A549 (cell line): ENCODE results near the gene TENT4A. TPM values are rescaled to one million over a fixed set of nuclear protein-coding genes. Genes with fewer than 3 reads are reported as not detected.
A peak's percentile ranks its signal among the peaks of the same experiment; 100 is the strongest.

Experiments used
- ATAC-seq, 2 experiments: fragments of 200-7000 bp in 1 of 2; fragments of >200 bp in 1 of 2; cut with Nextera tagmentation in 1 of 2; cut with Tn5 transposase in 1 of 2; 3 replicates each; pipeline versions ENCODE4 v1.8.0 to v1.9.1; 2018 to 2020; ENCODE audit warnings: mild to moderate bottlenecking in 1 of 2, moderate library complexity in 1 of 2
- CTCF ChIA-PET: fragments of 300-600 bp; sonication (Branson Sonifier 250); formaldehyde crosslinking; extraction: SDS; loops from one replicate; lab custom pipeline; 2021; ENCODE audit warnings: antibody characterized with exemption, inconsistent platforms; lab: Yijun Ruan, JAX
- POLR2A ChIA-PET: fragments of 350-600 bp; formaldehyde crosslinking; extraction: SDS; loops from one replicate; lab custom pipeline; 2021; ENCODE audit warnings: antibody characterized with exemption, inconsistent platforms; lab: Yijun Ruan, JAX
- DNase-seq, 2 experiments: peaks; one replicate each; pipeline versions ENCODE4 v3.0.0 to v3.0.0-alpha.2; 2011 to 2016; ENCODE audit warnings: low read depth in 1 of 2, low spot score in 1 of 2
- FAIRE-seq: peaks from 2 replicates; lab custom pipeline; 2011; peaks lifted over from hg19 to GRCh38; lab: Jason Lieb, UNC
- H3K27ac ChIP-seq, 2 experiments: fragments of >200 bp; sonication (Bioruptor Twin); formaldehyde crosslinking; 3 replicates each; pipeline ENCODE4 v1.5.1; 2016 to 2017
- H3K4me1 ChIP-seq: fragments of >200 bp; sonication (Bioruptor Twin); formaldehyde crosslinking; 3 replicates; pipeline ENCODE4 v1.6.1; 2016
- H3K4me2 ChIP-seq: fragments of >200 bp; sonication (Bioruptor Twin); formaldehyde crosslinking; 3 replicates; pipeline ENCODE4 v1.6.1; 2016
- H3K4me3 ChIP-seq: fragments of >200 bp; sonication (Bioruptor Twin); formaldehyde crosslinking; 3 replicates; pipeline ENCODE4 v1.5.1; 2016
- H3K9me3 ChIP-seq: fragments of >200 bp; sonication (Bioruptor Twin); formaldehyde crosslinking; 3 replicates; pipeline ENCODE4 v1.6.1; 2016
- CBX8 ChIP-seq: fragments of 200-600 bp; sonication (generic); IDR thresholded peaks from 2 replicates; pipeline ENCODE4 v1.6.1; 2016
- CEBPB ChIP-seq, 2 experiments: fragments of >200 bp in 1 of 2; sonication (Bioruptor Twin) in 1 of 2; formaldehyde crosslinking in 1 of 2; IDR thresholded peaks; 2 replicates each; pipeline ENCODE4 v1.6.1; 2012 to 2016
- CHD2 ChIP-seq: fragments of 150-350 bp; IDR thresholded peaks from 2 replicates; pipeline ENCODE4 v1.6.1; 2014; ENCODE audit warnings: low read length; ENCODE audit not compliant: partially characterized antibody
- CHD4 ChIP-seq: fragments of 200-600 bp; sonication (generic); IDR thresholded peaks from 2 replicates; pipeline ENCODE4 v1.6.1; 2016; ENCODE audit warnings: antibody characterized with exemption, mild to moderate bottlenecking, borderline replicate concordance
- HOXA7 ChIP-seq: fragments of 250-450 bp; sonication (Bioruptor Pico); IDR thresholded peaks from 2 replicates; pipeline ENCODE4 v1.5.0; 2020; ENCODE audit warnings: mild to moderate bottlenecking, moderate library complexity
- HOXB5 ChIP-seq: fragments of 250-450 bp; sonication (Bioruptor Pico); IDR thresholded peaks from 2 replicates; pipeline ENCODE4 v1.5.0; 2020; ENCODE audit warnings: mild to moderate bottlenecking, moderate library complexity
- KDM5A ChIP-seq: fragments of 200-600 bp; sonication (generic); IDR thresholded peaks from 2 replicates; pipeline ENCODE4 v1.6.1; 2016; ENCODE audit warnings: antibody characterized with exemption, mild to moderate bottlenecking
- MAFK ChIP-seq: fragments of 450-650 bp; IDR thresholded peaks from 2 replicates; pipeline ENCODE4 v1.6.1; 2014; ENCODE audit not compliant: partially characterized antibody
- MAZ ChIP-seq: fragments of 150-350 bp; IDR thresholded peaks from 2 replicates; pipeline ENCODE4 v1.6.1; 2014; ENCODE audit warnings: antibody characterized with exemption, low read depth, low read length, borderline replicate concordance
- NFE2L2 ChIP-seq: fragments of 150-350 bp; conservative IDR thresholded peaks from 2 replicates; pipeline ENCODE4 v1.6.1; 2014; ENCODE audit warnings: low read length
- POLR2AphosphoS2 ChIP-seq: conservative IDR thresholded peaks from 2 replicates; pipeline ENCODE4 v1.6.1; 2012; ENCODE audit warnings: low read length, improper control_type of control experiment, inconsistent platforms
- RARB ChIP-seq: fragments of 250-450 bp; sonication (Bioruptor Pico); IDR thresholded peaks from 2 replicates; pipeline ENCODE4 v1.8.0; 2021; ENCODE audit warnings: mild to moderate bottlenecking, moderate library complexity
- RNF2 ChIP-seq: fragments of 200-600 bp; sonication (generic); IDR thresholded peaks from 2 replicates; pipeline ENCODE4 v1.6.1; 2016; ENCODE audit warnings: low read depth, mild to moderate bottlenecking, antibody characterized with exemption, moderate library complexity, borderline replicate concordance
- ZC3H11A ChIP-seq: fragments of 450-650 bp; IDR thresholded peaks from 2 replicates; pipeline ENCODE4 v1.6.1; 2014; ENCODE audit warnings: antibody characterized with exemption, mild to moderate bottlenecking
- ZFP36 ChIP-seq: fragments of 450-650 bp; IDR thresholded peaks from 2 replicates; pipeline ENCODE4 v1.6.1; 2014; ENCODE audit warnings: borderline replicate concordance; ENCODE audit not compliant: partially characterized antibody
- ZSCAN20 ChIP-seq: fragments of 250-450 bp; sonication (Bioruptor Pico); IDR thresholded peaks from 2 replicates; pipeline ENCODE4 v1.8.0; 2022; ENCODE audit warnings: mild to moderate bottlenecking, moderate library complexity
- WGBS: methylation state at CpG from one replicate; pipeline ENCODE4 v1.1.6; 2017; ENCODE audit errors: missing lambda C conversion rate; 5-methylcytosine and 5-hydroxymethylcytosine counted together
- polyA plus RNA-seq, 4 experiments: library from polyadenylated mRNA; depleted of rRNA in 3 of 4; stranded (reverse); fragments of >200 nt; fragmentation: RNase III in 1 of 4; extraction: RNeasy Plus Mini Kit Qiagen cat#74134 plus additional on column Dnase treatment in 1 of 4; gene quantifications; 2 replicates in 3 of 4; 3 replicates in 1 of 4; pipeline ENCODE4 v1.2.3, GENCODE V29; 2011 to 2017
- TF ChIP-seq, protein P1 (sequence below): fragments of 150-350 bp; IDR thresholded peaks from 2 replicates; pipeline ENCODE4 v1.6.1; 2014; ENCODE audit warnings: low read depth, mild to moderate bottlenecking, low read length
- TF ChIP-seq, protein P2 (sequence below): fragments of >200 bp; sonication (Bioruptor Twin); formaldehyde crosslinking; IDR thresholded peaks from 2 replicates; pipeline ENCODE4 v1.6.1; 2016
- TF ChIP-seq, protein P3 (sequence below): fragments of 250-450 bp; sonication (Bioruptor Pico); IDR thresholded peaks from 2 replicates; pipeline ENCODE4 v1.5.0; 2021; ENCODE audit warnings: mild to moderate bottlenecking, moderate library complexity, borderline replicate concordance

The TENT4A gene
- polyA plus RNA-seq, 2 of the 4 experiments (the other 2 are of a cell fraction): 7.2 to 15.2 TPM

DNA sequence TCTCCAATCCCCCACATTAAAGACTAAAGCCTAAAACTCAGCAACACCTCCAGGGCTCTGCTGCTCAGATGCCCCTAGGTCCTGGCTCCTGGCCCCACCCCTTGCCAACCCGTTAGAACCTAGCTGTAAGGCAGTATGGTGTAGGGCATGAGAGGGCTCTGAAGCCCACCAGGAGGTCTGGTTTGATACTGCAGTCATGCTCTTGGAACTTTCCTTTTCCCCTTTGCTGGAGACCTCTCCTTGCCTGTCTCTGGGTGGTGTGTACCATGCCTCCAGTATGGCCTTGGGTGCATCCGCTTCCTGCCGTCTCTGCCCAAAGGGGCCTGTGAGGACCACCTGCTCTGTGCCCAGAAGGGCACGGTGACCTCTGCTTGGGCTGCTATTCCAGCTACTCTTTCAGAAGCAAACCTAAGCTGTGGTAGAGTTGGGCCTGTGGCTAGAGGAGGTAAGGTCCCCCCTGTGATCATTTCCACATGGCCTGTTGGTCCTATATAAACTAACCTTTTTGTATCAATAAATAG lies 3.5 kb downstream of the TENT4A start:
- DNase-seq (no peak), FAIRE-seq (no peak), ATAC-seq (no peak)
- POLR2A ChIA-PET: no interaction called here
- peak overlapping the region; percentile 89 for H3K4me2 ChIP-seq
- H3K4me3 ChIP-seq: no peak overlapping the region
- CTCF ChIA-PET: interaction anchor here (1.0 to 1.4 kb wide), 2 partner anchors 10 to 29 kb away, joined by 3 read pairs; no protein-coding TSS in a partner anchor
- H3K4me1 ChIP-seq: peaks cover 34% of the 10 kb centered on the region
- 94% methylated on average over 4 of the region's 4 CpGs for WGBS
- H3K9me3 ChIP-seq: no peaks in the 10 kb centered on the region
- no peak overlapping the region for H3K27ac ChIP-seq
- TF ChIP-seq RNF2 (no peak), ZC3H11A (no peak), HOXB5 (CRISPR knock-in tag) (no peak), KDM5A (no peak)

DNA sequence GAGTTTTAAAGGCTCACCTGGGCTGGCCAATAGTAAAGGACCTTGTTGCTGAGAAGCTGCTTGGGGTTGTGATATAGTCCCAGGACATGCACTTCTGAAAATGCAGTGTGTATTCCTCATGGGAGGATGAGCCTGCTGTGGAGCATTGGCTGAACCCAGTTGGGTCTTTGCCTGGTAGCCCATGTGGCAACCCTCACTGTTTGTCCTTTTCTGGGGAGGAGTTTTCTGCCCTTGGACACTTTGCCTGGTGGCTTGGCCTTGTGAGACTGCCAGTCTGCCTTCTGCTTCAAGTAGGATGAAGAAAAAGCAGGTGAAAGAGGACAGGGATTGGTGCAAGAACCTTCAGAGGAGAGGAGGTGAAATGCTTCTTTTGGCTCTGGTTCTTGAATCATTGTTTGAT lies 4.0 kb downstream of the TENT4A start:
- ChIA-PET CTCF (interaction anchor here (1.0 to 1.4 kb wide), 2 partner anchors 9 to 28 kb away, joined by 3 read pairs; no protein-coding TSS in a partner anchor), POLR2A (no interaction called here)
- Histone ChIP-seq H3K27ac (no peak overlapping the region), H3K4me2 (peak overlapping the region; percentile 89; the same call in 1 of the 3 replicates), H3K9me3 (no peaks in the 10 kb centered on the region), H3K4me1 (peaks cover 39% of the 10 kb centered on the region), H3K4me3 (no peak overlapping the region)
- FAIRE-seq: no peak
- ATAC-seq: no peak
- no peak for DNase-seq
- TF ChIP-seq CHD2 (no peak), MAFK (no peak), ZSCAN20 (CRISPR knock-in tag) (no peak), NFE2L2 (no peak), RARB (no peak), POLR2AphosphoS2 (no peak), MAZ (no peak), CHD4 (no peak), HOXA7 (CRISPR knock-in tag) (no peak)
- TF ChIP-seq, protein P1, sequence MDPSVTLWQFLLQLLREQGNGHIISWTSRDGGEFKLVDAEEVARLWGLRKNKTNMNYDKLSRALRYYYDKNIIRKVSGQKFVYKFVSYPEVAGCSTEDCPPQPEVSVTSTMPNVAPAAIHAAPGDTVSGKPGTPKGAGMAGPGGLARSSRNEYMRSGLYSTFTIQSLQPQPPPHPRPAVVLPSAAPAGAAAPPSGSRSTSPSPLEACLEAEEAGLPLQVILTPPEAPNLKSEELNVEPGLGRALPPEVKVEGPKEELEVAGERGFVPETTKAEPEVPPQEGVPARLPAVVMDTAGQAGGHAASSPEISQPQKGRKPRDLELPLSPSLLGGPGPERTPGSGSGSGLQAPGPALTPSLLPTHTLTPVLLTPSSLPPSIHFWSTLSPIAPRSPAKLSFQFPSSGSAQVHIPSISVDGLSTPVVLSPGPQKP: no peak

DNA sequence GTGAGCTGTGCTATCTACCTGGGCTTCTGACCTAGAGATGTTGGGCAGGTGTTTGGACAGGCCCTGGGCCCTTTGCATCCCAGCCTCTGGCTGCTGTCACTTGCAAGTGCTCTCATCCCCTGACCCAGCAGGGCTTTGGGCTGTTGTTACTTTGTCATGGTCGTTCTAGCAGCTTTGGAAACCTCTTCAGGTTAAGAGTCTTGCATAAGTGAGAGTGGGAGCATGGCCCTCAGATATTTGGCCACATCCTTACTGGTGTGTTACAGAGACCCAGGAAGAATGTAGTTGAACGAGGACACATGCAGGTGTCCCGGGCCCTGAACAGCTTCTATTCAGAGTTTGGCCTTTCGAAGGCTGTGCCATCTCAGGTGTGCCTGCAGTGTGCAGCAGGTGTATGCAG lies 4.5 kb downstream of the TENT4A start:
- ATAC-seq: no peak
- H3K4me3 ChIP-seq: no peak overlapping the region
- no peak for FAIRE-seq
- CTCF ChIA-PET: interaction anchor here (1.0 to 1.4 kb wide), 2 partner anchors 10 to 28 kb away, joined by 3 read pairs; no protein-coding TSS in a partner anchor
- DNase-seq: no peak
- no peak overlapping the region for H3K27ac ChIP-seq
- H3K9me3 ChIP-seq: no peaks in the 10 kb centered on the region
- TF ChIP-seq MAZ (no peak), CBX8 (no peak), ZFP36 (no peak), MAFK (no peak), CEBPB (IDR thresholded peaks at IDR 0.05) (no peak)
- TF ChIP-seq, protein P2, sequence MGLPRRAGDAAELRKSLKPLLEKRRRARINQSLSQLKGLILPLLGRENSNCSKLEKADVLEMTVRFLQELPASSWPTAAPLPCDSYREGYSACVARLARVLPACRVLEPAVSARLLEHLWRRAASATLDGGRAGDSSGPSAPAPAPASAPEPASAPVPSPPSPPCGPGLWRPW: no peak
- TF ChIP-seq, protein P3, sequence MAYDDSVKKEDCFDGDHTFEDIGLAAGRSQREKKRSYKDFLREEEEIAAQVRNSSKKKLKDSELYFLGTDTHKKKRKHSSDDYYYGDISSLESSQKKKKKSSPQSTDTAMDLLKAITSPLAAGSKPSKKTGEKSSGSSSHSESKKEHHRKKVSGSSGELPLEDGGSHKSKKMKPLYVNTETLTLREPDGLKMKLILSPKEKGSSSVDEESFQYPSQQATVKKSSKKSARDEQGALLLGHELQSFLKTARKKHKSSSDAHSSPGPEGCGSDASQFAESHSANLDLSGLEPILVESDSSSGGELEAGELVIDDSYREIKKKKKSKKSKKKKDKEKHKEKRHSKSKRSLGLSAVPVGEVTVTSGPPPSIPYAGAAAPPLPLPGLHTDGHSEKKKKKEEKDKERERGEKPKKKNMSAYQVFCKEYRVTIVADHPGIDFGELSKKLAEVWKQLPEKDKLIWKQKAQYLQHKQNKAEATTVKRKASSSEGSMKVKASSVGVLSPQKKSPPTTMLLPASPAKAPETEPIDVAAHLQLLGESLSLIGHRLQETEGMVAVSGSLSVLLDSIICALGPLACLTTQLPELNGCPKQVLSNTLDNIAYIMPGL (CRISPR knock-in tag): no peak
- TF ChIP-seq, all 56 proteins: peak for 0
- POLR2A ChIA-PET: no interaction called here
- H3K4me2 ChIP-seq: 0 out of 3 replicates have a peak overlapping the region, but pooled peaks have one; percentile 89
- H3K4me1 ChIP-seq: peaks cover 40% of the 10 kb centered on the region
- WGBS: 84% methylated on average over 4 of the region's 4 CpGs
